ENCODE measurements around the gene DTNB.
"Not testable (repeated sequence)": the region's sequence is repeated elsewhere in the genome, so short reads cannot be mapped to it uniquely, and the experiment has no call there.

Gene DTNB

DNA sequence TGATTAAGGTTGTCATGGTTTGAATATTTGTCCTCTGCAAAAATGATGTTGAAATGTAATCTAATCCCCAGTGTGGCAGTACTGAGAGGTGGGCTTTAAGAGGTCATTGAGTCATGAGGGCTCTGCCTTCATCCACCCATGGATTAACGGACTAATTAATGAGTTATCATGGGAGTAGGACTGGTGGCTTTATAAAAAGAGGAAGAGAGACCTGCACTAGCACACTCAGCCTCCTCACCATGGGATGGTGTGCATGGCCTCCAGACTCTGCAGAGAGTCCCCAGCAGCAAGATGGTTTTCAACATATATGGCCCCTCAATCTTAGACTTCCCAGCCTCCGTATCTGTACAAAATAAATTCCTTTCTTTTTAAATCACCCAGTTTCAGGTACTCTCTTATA, 41.0 kb downstream of the DTNB start:
- DNase-seq (ENCODE audit: low read depth in 3 of 3), result no peak

DNA sequence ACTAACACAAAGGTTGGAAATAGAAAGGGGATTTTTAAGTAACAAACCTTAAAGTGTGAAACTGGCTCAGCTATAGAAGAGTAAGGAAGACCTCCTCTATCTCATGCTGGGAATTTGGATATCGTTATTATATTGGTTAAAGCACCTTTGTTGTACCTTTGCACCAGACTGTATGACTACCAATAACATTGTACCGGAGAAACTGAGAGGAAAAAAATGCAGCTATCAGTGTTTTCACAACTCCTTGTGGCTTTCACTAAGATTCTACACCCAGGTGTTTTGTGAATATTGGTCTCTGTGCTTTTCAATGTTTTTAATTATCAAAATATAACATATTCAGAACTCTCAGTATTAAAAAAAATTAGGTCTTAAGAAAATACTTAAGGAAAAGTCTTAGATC, 48.7 kb downstream of the DTNB start:
- no peak for DNase-seq (ENCODE audit: low read depth in 3 of 3)

DNA sequence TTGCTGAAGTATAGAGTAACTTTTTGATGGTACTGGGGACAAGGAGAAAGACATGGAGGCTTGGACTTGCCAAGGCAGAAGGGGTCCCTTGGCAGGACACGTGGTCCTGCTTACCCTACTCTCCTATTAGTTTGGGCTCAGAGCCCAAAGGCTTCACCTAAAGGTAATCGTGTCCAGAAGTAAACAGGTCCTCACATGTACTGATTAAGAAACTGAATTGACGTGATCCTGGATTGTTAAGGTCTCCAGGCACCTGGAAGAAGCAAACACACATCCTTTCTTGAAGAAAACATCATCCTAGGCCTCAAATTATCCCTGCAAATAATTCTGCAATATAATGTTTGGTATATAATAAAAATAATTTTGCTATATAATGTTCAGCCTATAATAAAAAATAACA, 50.0 kb downstream of the DTNB start:
- no peak for DNase-seq (ENCODE audit: low read depth in 3 of 3)

DNA sequence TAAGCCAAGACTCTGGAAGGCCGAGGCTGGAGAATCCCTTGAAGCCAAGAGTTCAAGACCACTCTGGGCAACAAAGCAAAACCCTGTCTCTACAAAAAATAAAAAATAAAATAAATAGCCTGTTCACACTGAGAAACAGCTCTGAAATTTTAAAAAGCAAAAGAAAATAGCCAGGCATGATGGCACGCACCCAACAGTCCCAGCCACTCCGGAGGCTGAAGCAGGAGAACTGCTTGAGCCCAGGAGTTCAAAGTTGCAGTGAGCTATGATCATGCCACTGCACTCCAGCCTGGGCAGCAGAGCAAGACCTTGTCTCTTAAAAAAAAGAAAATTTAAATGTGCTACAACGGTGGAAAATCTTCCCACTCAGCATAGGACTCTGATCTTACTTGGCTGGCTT, 52.7 kb downstream of the DTNB start:
- DNase-seq (ENCODE audit: low read depth in 3 of 3), result no peak

DNA sequence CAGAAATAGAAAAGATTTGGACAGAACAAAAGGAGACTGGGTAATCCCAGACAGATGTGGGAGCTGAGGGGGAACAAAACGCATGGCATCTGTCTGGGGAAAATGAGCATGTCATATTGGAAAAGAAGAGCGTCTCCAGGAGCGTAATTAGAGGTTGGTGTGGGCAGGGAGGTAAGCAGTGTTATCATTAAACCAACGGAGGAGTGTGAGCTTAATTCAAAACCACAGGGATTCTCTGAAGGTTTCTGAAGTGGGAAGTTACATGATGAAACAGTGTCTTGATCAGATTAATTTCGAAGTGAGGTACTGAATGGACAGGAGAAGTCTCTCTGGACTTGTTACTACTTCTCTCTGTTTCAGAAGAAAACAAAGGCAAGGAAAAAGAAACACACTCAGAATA, 53.3 kb downstream of the DTNB start:
- no peak for DNase-seq (ENCODE audit: low read depth in 3 of 3)

DNA sequence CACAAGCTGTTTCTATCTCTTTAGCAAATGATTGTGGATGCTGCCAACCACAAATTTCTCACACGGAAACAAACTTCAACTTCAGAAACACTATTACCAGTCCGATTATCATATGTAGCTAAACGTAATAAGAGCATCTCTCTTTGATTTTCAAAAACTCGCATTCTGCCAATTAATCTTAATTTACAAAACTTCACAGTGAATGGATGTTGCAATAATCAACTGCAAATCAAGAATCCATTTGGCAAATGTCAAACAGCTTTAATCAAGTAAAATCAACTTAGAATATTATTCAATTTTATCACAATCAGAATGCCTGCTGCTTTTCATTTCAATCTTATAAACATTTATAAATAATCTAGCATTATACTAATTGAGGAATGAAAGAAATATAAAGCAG, 54.2 kb downstream of the DTNB start:
- no peak for DNase-seq (ENCODE audit: low read depth in 3 of 3)

DNA sequence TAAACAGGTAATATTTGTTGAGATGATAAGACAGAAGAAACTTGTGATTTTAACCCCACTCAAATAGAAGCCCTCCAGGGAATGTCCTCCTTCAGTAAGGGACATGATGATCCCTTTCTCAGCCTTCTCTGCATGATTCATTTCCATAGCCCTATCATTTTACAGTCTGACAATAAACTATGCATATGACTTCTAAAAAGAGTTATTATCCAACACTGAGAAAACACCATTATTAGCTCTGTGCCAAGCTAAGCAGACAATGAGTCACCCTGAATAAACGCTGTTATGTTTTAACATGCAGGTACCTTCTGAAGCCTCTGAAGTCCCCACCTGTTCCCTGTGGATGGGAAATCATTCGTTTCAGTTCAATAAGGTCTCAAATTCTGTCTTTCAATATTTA, 54.7 kb downstream of the DTNB start:
- DNase-seq (ENCODE audit: low read depth in 3 of 3), result no peak

DNA sequence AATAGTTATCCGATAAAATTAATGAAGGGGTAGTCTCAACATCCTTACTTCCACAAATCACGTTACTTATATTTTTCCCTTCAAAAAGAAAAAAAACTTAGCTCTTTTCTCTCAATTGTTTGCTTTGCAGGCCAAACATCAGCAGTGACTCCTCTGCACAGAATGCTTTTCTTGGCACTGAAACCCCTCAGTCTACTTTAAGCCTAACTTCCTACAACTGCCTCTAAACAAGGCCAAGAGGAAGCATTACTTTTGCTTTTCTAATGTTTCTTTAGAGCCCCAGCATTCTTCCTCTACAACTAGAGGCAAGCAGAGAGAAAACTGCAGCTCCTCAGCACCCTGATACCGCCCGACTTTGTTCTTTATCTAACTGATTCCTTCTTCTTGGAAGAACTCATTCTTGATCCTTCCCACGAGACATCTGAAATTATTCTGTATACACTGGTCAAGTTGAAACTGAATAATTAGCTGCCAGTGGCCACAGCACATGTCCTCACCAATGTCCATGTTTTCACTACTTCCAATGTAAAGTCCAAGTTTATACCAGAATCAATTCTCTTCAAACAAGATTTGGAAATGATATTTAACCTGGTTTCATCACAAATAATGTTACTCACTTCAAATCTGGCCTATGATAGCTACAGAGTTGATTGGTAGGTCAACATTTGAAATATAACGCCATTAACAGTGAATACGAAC, 55.3 kb downstream of the DTNB start:
- DNase-seq (ENCODE audit: low read depth in 3 of 3), result no peak

DNA sequence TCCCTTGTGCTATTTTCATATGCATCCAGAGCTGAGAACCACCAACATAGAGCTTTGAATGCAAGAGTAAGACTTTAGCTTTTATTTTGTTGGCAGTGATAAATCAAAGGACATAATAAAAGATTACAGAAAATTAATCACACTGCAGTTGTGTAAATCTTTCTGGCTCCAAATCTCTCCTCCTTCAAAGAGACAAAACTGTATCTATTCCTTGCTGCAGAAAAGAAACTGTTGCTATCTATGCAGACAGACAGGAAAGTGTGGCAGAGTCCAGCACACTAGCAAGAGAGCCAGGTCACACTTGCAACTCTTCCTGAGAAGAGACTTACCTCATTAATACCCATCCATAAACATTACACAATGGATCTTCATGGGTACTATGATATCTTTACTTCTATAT, 57.5 kb downstream of the DTNB start:
- no peak for DNase-seq (ENCODE audit: low read depth in 3 of 3)

DNA sequence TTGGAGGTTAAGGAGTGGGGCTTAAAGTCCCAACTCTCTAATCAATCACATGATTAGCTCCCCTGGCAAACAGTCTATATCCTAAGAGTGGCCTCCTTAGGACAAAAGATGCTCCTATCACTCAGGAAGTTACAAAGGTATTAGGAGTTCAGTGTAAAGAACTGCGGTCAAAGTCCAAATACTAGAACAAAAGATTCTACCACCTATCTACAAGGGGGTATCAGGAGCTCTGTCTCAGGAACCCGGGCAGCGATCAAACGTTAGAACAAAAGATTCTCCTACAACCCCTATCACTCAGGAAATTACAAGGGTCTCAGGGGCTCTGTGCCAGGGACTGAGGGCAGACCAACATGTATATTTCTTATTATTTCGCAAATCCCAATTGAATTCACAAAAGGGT, 58.0 kb downstream of the DTNB start:
- no peak for DNase-seq (ENCODE audit: low read depth in 3 of 3)

DNA sequence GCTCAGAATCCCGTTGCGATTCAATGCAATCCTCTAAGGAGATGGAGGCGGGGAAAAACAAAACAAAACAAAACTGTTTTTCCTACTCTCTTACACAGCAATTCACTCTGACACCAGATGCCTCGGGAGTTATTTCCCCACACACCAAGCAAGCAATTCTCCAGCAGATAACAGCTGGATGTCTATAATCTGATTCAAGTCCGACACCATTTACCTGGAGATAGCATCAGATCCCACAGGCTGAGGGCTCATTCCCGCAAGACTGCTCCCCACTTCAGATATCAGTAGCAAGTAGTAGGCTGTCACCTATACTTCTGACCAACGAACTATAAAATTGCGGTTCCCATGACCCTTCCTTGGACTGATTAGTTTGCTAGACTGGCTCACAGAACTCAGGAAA, 58.7 kb downstream of the DTNB start:
- DNase-seq (ENCODE audit: low read depth in 3 of 3), result no peak

DNA sequence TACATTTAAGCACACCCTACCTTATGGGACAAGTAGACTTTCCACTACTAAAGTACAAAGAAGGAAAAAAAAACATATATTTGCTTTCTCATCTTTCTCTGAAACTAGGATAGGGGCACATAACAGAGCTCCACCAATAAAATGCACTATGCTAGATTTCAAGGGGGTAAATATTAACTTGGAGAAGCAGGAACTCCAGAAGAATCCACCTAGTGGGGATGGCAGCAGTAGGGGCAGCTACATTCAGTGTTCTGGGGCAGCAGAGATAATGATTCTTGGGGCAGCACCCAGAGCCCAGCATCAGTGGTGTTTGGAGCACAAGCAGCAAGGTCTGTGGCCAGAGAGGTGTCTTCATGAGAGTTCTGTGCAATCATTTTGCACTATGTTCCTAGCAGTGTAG, 64.7 kb downstream of the DTNB start:
- DNase-seq (ENCODE audit: low read depth in 3 of 3), result no peak

DNA sequence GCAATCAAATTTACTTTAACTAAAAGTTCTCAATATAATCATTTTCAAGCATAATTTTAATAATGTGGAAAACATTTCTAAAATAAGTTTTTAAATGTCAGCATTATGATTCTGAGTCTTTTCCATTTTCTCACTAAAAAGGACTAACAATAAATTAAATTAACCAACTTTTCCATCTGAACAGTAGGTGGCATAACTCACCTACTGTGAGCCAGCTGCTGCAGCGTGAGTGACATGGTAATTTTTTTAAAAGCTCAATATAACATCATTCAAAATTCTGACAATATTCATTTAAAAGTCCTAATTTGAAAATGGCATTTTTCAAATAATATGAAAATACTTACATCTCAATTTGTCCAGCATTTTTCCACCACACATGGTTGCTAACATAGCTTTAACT, 66.5 kb downstream of the DTNB start:
- DNase-seq (ENCODE audit: low read depth in 3 of 3), result no peak

DNA sequence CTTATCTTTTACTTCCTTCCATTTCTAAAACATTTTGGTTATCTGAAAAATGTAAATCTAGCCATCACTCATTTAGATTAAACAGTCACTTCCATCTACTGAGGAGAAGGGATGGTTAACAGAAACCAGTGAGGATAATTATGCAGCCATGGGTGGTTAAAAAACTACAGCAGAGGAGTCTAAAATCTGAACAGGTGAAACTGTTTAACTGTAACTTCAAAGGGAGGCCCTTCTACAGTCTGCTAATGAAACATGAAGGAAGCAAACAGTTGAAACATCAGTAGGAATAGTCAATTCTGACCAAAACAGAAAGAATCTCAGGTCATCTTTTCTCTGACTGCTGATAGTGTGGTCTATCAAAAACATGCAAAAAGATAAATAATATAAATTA, 71.0 kb downstream of the DTNB start:
- DNase-seq (ENCODE audit: low read depth in 3 of 3), result no peak

DNA sequence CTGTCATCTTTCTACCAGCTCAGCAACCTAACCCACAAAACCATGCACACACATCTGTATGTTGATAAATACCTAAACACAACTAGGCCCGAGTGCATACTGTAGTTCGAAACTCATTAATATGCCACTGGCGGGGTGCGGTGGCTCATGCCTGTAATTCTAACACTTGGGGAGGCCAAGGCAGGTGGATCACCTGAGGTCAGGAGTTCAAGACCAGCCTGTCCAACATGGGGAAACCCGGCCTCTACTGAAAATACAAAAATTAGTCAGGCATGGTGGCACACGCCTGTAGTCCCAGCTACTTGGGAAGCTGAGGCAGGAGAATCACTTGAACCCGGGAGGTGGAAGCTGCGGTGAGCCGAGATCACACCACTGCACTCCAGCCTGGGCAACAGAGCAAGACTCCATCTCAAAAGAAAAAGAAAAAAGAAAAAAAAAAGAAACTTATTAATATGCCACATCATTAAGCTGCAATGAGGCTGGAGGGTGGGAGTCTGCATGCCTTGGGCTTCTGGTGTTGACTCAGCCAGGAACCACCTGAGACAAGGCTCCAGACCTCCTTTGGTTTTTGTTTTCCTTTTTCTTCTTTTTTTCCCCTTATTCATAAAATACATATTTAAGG, 71.6 kb downstream of the DTNB start:
- not testable (repeated sequence) for DNase-seq (ENCODE audit: low read depth in 3 of 3)

DNA sequence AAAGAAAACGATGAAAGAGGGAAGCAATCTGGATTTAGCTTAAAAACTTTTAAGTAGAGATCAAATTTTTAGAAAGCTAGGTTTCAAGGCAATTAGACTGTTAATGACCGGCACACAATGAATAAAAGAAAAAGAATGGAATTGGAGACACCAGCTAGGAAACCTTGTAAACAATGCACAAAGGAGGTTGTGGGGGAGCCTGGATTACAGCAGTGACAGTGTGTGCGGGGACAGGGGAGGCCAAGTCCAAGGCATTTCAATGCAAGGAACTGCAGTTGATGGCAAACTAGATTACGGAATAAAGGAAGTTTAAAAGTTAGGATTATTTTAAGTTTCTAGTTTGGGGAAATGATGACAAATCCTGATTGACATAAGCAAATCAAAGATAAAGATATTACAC, 74.5 kb downstream of the DTNB start:
- no peak for DNase-seq (ENCODE audit: low read depth in 3 of 3)

DNA sequence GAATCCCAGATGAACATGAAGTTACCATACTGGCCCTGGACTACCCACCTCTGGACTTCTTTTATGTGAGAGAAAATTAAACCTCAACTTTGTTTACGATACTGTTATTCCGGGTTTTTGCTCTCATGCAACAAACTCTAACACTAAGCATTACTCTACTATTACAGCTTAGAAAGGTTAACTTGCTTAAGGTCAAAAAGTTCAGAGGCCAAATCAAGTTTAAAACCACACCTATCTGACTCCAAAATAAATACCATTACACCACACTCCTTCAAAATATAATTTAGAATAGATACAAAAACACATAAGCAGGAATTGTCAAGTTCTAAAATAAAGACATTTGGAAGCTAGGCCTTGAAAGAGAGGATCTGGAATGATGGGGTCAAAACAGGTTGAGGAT, 75.0 kb downstream of the DTNB start:
- no peak for DNase-seq (ENCODE audit: low read depth in 3 of 3)

DNA sequence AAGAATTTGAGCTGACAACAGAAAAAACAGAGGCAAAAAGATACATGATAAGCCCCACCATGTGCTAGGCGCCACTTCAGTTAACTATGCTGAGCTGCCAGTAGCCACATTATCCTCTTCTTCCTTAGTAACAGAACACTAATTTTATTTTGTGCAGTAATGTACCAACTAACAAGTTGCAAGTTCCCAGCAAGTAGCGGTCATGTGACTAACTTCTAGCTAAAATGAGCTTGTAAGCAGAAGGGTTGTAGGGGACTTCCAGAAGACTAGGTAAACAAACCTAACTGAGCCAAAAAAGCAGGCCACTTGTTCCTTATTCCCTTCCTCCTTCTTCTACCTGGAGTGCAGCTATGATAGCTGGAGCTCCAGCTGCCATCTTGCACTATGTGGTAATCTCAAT, 75.5 kb downstream of the DTNB start:
- no peak for DNase-seq (ENCODE audit: low read depth in 3 of 3)

DNA sequence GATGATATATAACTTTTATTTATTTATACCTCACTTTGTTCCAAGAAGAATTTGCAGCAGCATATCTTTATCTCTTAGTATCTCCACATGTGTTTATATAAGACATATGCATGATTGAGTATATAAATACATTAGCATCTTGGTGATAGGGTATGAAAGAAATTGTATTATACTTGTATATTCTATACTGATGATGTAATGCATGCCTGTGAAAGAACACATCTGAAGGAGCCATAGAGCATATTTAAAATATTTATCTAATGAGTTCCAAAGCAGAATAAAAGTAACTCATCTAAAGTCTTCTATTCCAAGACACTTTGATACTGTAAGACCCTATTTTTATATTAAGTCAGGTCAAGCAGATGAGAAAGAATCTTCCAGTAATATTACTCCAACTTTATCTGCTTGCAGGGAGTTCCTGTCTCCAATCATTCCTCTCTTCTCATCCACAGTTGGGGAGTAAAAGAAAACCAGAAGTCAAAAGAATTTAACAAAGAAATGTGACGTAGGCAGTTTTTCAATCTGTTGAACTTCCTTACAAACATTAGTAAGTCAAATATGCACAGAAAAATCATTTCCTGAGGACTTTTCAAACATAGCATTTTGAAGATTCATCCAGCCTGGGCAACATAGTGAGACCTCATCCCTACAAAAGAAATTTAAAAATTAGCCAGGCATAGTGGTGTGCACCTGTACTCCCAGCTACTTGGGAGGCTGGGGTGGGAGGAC, 76.7 kb downstream of the DTNB start:
- DNase-seq (ENCODE audit: low read depth in 3 of 3), result no peak

DNA sequence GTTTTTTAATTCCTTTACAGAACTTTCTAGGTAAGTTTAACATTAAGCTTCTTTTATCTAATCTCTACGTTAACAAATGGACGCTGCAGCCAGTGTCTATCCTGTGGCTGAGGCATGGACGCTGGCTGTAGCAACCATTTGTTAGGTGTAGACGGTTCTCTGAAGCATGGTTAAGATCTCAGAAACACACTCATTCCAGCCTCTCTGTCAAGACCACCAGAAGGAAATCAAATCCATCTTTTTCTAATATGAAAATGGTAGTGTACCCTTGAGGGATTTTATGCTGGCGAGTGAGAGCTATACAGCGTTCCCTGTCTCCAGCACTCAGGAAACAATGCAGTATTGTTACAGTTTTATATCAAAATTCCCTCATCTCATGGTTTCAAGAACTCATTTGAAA, 78.0 kb downstream of the DTNB start:
- DNase-seq (ENCODE audit: low read depth in 3 of 3), result no peak

DNA sequence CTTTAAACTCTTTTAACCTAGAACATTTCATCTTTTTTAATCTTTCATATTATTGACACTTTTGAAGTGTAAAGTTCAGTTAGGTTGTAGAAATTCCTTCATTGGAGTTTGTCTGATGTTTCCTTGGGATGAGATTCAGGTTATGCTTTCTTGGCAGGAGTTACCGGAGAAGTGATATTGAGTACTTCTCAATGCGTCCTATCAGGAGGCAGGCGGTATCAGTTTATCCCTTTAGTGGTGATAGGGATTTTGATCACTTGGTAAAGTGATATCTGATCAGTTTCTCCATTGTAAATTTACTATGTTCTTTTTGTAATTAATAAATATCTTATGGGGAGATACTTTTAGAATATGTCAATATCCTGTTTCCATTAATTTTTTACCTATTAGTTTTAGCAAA, 78.4 kb downstream of the DTNB start:
- no peak for DNase-seq (ENCODE audit: low read depth in 3 of 3)

DNA sequence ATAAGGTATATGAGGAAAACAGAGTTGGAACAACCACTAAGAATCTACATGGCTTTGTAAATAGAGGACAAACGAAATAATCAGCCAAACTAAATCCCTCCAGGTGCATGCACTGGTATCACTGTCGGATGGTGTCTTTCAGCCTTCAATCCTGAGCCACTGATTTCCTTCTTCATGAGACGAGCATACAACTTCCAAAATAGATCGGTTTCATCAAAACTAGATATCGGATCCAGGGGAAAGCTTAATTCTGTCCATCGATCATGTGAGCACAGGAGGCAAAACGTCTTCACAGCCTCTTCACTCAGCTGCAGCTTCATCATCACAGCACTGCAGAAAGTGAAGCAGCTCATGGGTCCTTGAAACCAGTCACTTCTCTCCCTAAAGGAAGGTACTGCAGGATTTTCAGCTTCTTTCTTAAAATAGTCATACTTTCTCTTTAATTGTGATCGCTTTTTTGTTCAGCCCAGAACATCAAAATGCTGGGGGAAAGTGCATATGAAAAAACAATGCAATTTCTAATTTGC, 80.5 kb downstream of the DTNB start:
- DNase-seq (ENCODE audit: low read depth in 3 of 3), result no peak

DNA sequence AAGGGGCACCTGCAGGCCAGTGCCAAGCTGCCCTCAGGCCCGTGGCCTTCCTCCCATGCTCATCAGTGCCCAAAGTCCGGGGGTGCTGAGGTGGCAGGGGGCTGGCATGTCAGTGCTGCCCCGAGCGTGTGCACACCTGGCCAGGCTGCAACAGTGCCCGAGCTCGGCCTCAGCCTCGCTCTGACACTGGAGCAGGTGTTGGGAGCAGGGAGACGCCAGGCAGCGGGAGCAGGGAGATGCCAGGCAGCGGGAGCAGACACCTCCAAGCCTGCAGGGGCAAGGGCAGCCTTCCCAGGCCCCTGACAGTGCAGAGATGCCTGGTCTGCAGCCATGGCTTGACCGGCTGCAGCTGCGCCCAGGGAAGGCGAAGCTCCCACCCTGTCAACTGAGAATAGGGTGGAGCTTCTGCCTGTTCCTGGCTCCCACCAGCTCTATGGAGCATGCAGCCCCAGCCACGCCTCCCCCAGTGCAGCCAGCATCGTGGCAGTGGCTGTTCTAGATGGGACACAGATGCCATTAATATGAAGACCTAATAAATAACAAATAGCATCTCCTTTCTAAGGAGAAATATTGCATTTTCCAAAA, 82.4 kb downstream of the DTNB start:
- DNase-seq (ENCODE audit: low read depth in 3 of 3), result no peak

Measured in stimulated activated CD4-positive, alpha-beta T cell treated with anti-CD3 and anti-CD28 coated beads, TNF-alpha, amount 100 ng/mL, for 48 hours (primary cell).